Measurements from ENCODE around the gene ARHGEF19. TPM values are rescaled to one million over a fixed set of nuclear protein-coding genes. Genes with fewer than 3 reads are reported as not detected.

Gene ARHGEF19
- total RNA-seq, 1 donor from 2014 or later: 5.7 TPM

DNA sequence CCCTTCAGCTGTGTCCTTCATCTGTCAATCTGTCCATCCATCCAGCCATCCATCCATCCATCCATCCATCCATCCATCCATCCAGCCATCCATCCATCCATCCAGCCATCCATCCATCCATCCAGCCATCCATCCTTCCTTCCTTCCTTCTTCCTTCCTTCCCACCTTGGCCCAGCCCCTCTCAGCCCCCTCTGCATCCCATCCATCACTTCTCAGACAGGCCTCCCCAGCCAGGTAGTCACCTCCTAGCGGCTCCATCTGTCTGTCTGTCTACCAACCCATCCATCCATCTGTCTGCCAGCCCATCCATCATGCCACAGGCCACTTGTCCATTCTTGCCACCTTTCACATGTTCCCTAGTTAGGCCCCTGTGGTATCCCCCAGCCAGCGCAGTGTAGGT is 46.3 kb downstream of the ARHGEF19 start:
- Histone ChIP-seq H3K4me1 (ENCODE audit: insufficient read depth, low read length) (peaks cover 26% of the 10 kb centered on the region), H2AFZ (ENCODE audit: low read depth, low read length) (no peak overlapping the region), H4K20me1 (ENCODE audit: insufficient read depth, low read length) (no peaks in the 10 kb centered on the region), H3K9ac (ENCODE audit: low read length) (no peak overlapping the region), H3K9me3 (ENCODE audit: insufficient read depth, low read depth, low read length) (no peaks in the 10 kb centered on the region), H3K4me2 (ENCODE audit: low read length) (no peak overlapping the region), H3K27ac (ENCODE audit: low read depth, low read length) (no peak overlapping the region), H3K4me3 (ENCODE audit: insufficient read depth, low read depth, low read length) (no peak overlapping the region), H3K36me3 (ENCODE audit: insufficient read depth, low read length) (no peaks in the 10 kb centered on the region), H3K27me3 (ENCODE audit: insufficient read depth, low read length) (no peaks in the 10 kb centered on the region), H3K79me2 (ENCODE audit: insufficient read depth, low read length) (no peaks in the 10 kb centered on the region)
- Mint-ChIP-seq H3K36me3 (ENCODE audit: low read depth, unreplicated experiment) (peaks cover 3% of the 10 kb centered on the region), H3K27ac (ENCODE audit: unreplicated experiment) (no peak overlapping the region), H3K4me1 (ENCODE audit: low read depth, unreplicated experiment) (peaks cover 33% of the 10 kb centered on the region), H3K4me3 (ENCODE audit: unreplicated experiment) (no peak overlapping the region), H3K9me3 (ENCODE audit: unreplicated experiment) (no peaks in the 10 kb centered on the region), H3K27me3 (ENCODE audit: low read depth, unreplicated experiment) (peaks cover 8% of the 10 kb centered on the region)
- TF ChIP-seq CTCF (IDR thresholded peaks at IDR 0.05; ENCODE audit: insufficient read depth, low read depth, low read length) (no peak), EZH2 (IDR thresholded peaks at IDR 0.05; ENCODE audit: insufficient read depth, low read length) (no peak)
- FAIRE-seq (no peak), DNase-seq (ENCODE audit: low read depth) (no peak)

DNA sequence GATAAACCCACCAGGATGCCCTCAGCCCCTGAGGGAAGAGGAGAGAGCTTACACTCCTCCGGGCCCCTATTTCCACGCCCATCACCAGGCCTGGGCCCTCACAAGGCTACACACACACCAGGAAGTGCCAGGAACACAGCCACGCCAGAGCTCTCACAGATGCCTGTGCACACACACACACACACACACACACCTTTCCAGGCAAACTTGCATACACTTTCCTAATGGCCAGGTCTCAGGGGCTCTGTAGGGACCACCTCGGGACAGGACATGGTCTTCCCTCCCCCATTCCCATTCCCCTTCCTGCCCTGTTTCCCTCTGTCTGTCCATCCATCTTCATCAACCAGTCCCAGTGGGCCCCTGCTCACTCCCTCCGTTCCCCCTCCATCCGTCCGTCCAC is 46.9 kb downstream of the ARHGEF19 start:
- H3K4me3 Mint-ChIP-seq (ENCODE audit: unreplicated experiment): peak overlapping the region; percentile 50
- peaks cover 26% of the 10 kb centered on the region for H3K4me1 ChIP-seq (ENCODE audit: insufficient read depth, low read length)
- no peaks in the 10 kb centered on the region for H3K9me3 Mint-ChIP-seq (ENCODE audit: unreplicated experiment)
- no peaks in the 10 kb centered on the region for H3K36me3 ChIP-seq (ENCODE audit: insufficient read depth, low read length)
- H3K27ac Mint-ChIP-seq (ENCODE audit: unreplicated experiment): no peak overlapping the region
- no peak for FAIRE-seq
- H3K36me3 Mint-ChIP-seq (ENCODE audit: low read depth, unreplicated experiment): peaks cover 3% of the 10 kb centered on the region
- H3K27ac ChIP-seq (ENCODE audit: low read depth, low read length): no peak overlapping the region
- H3K9me3 ChIP-seq (ENCODE audit: insufficient read depth, low read depth, low read length): no peaks in the 10 kb centered on the region
- H2AFZ ChIP-seq (ENCODE audit: low read depth, low read length): no peak overlapping the region
- TF ChIP-seq CTCF (IDR thresholded peaks at IDR 0.05; ENCODE audit: insufficient read depth, low read depth, low read length): no peak
- no peak for TF ChIP-seq EZH2 (IDR thresholded peaks at IDR 0.05; ENCODE audit: insufficient read depth, low read length)
- no peaks in the 10 kb centered on the region for H4K20me1 ChIP-seq (ENCODE audit: insufficient read depth, low read length)
- H3K27me3 ChIP-seq (ENCODE audit: insufficient read depth, low read length): no peaks in the 10 kb centered on the region
- no peak overlapping the region for H3K4me2 ChIP-seq (ENCODE audit: low read length)
- no peak overlapping the region for H3K4me3 ChIP-seq (ENCODE audit: insufficient read depth, low read depth, low read length)
- peak overlapping the region; percentile 10 for H3K9ac ChIP-seq (ENCODE audit: low read length)
- H3K79me2 ChIP-seq (ENCODE audit: insufficient read depth, low read length): no peaks in the 10 kb centered on the region
- H3K27me3 Mint-ChIP-seq (ENCODE audit: low read depth, unreplicated experiment): peaks cover 8% of the 10 kb centered on the region
- DNase-seq (ENCODE audit: low read depth): no peak
- H3K4me1 Mint-ChIP-seq (ENCODE audit: low read depth, unreplicated experiment): peaks cover 32% of the 10 kb centered on the region

DNA sequence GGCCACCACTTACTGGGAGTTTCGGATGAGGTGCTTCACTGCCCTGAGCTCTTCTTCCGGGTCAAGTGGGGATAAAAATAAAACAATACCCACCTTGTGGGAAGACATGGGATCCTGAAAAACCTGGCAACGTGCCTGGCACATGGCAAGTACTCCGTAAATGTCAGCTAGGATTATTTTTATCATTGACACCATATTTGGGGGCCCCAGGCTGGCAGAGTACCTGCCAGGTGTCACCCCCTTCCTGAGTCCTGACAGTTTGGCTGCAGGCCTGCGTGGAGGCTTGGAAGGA is 47.4 kb downstream of the ARHGEF19 start:
- Histone ChIP-seq H3K27ac (ENCODE audit: low read depth, low read length) (no peak overlapping the region), H3K4me3 (ENCODE audit: insufficient read depth, low read depth, low read length) (no peak overlapping the region), H3K9me3 (ENCODE audit: insufficient read depth, low read depth, low read length) (no peaks in the 10 kb centered on the region), H3K36me3 (ENCODE audit: insufficient read depth, low read length) (no peaks in the 10 kb centered on the region), H3K4me2 (ENCODE audit: low read length) (no peak overlapping the region), H3K4me1 (ENCODE audit: insufficient read depth, low read length) (peaks cover 26% of the 10 kb centered on the region), H3K79me2 (ENCODE audit: insufficient read depth, low read length) (no peaks in the 10 kb centered on the region), H3K27me3 (ENCODE audit: insufficient read depth, low read length) (no peaks in the 10 kb centered on the region), H2AFZ (ENCODE audit: low read depth, low read length) (no peak overlapping the region), H4K20me1 (ENCODE audit: insufficient read depth, low read length) (no peaks in the 10 kb centered on the region), H3K9ac (ENCODE audit: low read length) (peak overlapping the region; percentile 36)
- H3K36me3 Mint-ChIP-seq (ENCODE audit: low read depth, unreplicated experiment): peaks cover 3% of the 10 kb centered on the region
- H3K27ac Mint-ChIP-seq (ENCODE audit: unreplicated experiment): peak overlapping the region; percentile 96
- no peak for DNase-seq (ENCODE audit: low read depth)
- no peak for TF ChIP-seq CTCF (IDR thresholded peaks at IDR 0.05; ENCODE audit: insufficient read depth, low read depth, low read length)
- TF ChIP-seq EZH2 (IDR thresholded peaks at IDR 0.05; ENCODE audit: insufficient read depth, low read length): no peak
- no peak for FAIRE-seq
- H3K27me3 Mint-ChIP-seq (ENCODE audit: low read depth, unreplicated experiment): peaks cover 4% of the 10 kb centered on the region
- H3K4me1 Mint-ChIP-seq (ENCODE audit: low read depth, unreplicated experiment): peaks cover 32% of the 10 kb centered on the region
- H3K9me3 Mint-ChIP-seq (ENCODE audit: unreplicated experiment): no peaks in the 10 kb centered on the region
- peak overlapping the region; percentile 11 for H3K4me3 Mint-ChIP-seq (ENCODE audit: unreplicated experiment)
